Naive thymus-derived CD8-positive, alpha-beta T cell (primary cell): ENCODE measurements around the gene CCDC27. TPM values are rescaled to one million over a fixed set of nuclear protein-coding genes. Genes with fewer than 3 reads are reported as not detected.
"Not testable (repeated sequence)": the region's sequence is repeated elsewhere in the genome, so short reads cannot be mapped to it uniquely, and the experiment has no call there.

Experiments used
- ATAC-seq, 2 donors: fragments of 150-1000 bp; cut with Tn5 transposase in 1 of 2; sonication (Bioruptor Pico), chemical (Tn5 transposase) in 1 of 2; 1 replicate in 1 of 2; 2 replicates in 1 of 2; pipeline ENCODE4 v1.10.0; 2021; ENCODE audit warnings: mild to moderate bottlenecking in 2 of 2, moderate library complexity in 2 of 2
- POLR2A ChIA-PET: fragments of 350-600 bp; sonication (Branson Sonifier 250); formaldehyde crosslinking; loops from one replicate; lab custom pipeline; 2021; ENCODE audit warnings: antibody characterized with exemption; lab: Charles Lee
- DNase-seq, 10 donors: peaks; one replicate each; pipeline versions ENCODE4 v3.0.0 to v3.0.0-alpha.2; 2020 to 2022
- H3K27ac Mint-ChIP-seq, 10 donors: one replicate each; pipeline ENCODE4 v1.8.0; 2020 to 2022; ENCODE audit warnings: mild to moderate bottlenecking in 10 of 10, mixed read lengths in 10 of 10, moderate library complexity in 4 of 10, inconsistent platforms in 1 of 10
- H3K27me3 Mint-ChIP-seq, 5 donors: one replicate each; pipeline ENCODE4 v1.8.0; 2021 to 2022; ENCODE audit warnings: mixed read lengths in 5 of 5
- H3K36me3 Mint-ChIP-seq, 3 donors: one replicate each; pipeline ENCODE4 v1.8.0; 2020 to 2022; ENCODE audit warnings: mixed read lengths in 3 of 3, mild to moderate bottlenecking in 2 of 3, inconsistent platforms in 1 of 3
- H3K4me1 Mint-ChIP-seq, 4 donors: one replicate each; pipeline ENCODE4 v1.8.0; 2021 to 2022; ENCODE audit warnings: mixed read lengths in 4 of 4
- H3K4me3 Mint-ChIP-seq, 10 donors: one replicate each; pipeline ENCODE4 v1.8.0; 2020 to 2022; ENCODE audit warnings: mild to moderate bottlenecking in 10 of 10, mixed read lengths in 10 of 10, moderate library complexity in 6 of 10, inconsistent platforms in 1 of 10
- H3K9me3 Mint-ChIP-seq, 9 donors: one replicate each; pipeline ENCODE4 v1.8.0; 2020 to 2022; ENCODE audit warnings: mixed read lengths in 9 of 9, mild to moderate bottlenecking in 3 of 9, inconsistent platforms in 1 of 9, moderate library complexity in 1 of 9
- polyA plus RNA-seq, 3 donors: library from polyadenylated mRNA; unstranded; fragments of 300-500 nt; fragmentation: Illumina TruSeq; gene quantifications; one replicate each; pipeline ENCODE4 v1.2.3, GENCODE V29; 2021
- total RNA-seq, 8 experiments: library from RNA in 2 of 8; stranded (reverse) in 2 of 8; gene quantifications; one replicate each; pipeline ENCODE4 v1.2.3 and lab custom pipeline; 2021 to 2026

The CCDC27 gene
- total and polyA plus RNA-seq, 5 experiments from 2014 or later, result not detected

DNA sequence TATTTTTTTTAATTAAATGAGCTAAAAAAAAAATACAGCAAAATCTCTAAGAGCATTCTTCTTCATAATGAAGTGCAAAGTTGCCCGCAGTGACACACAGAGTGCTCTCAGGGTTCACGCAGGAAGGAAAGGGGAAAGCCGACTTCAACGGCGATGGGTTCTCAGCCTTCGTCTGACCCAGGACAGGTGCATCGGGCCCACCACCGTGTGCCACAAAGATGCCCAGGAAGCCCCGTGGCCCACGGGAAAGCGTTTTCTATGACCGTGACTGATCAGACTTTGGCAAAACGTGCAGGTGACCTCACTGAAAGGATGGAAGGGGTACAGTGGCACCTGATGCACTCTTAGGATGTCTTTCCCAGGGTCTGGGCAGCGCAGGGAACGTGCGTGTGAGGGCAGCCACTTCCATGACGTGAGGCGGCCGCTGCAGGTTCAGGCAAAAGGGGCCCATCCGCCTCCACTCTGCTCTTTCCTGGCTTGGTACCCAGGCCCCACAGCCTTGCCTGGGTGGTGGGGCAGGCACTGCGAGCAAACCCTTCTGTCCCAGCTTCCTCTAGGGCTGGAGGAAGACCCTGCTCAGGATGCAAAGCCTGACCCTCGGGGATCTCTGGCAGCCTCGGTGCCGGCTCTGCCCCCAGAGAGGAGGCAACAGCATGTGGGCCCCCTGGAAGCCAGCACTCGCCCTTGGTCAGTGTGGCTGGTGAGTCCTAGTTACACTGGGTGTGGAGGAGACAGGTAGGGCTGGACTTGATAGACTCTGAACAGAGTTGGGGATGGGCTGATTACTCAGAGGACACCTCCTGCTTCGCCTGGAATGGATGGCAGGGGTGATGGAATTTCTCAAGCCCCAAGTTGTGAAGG is 35.7 kb downstream of the CCDC27 start:
- peak overlapping the region in 4 of 10 donors; percentile 41 to 94 (median 76) for H3K27ac Mint-ChIP-seq
- POLR2A ChIA-PET, result interaction anchor here (2.1 kb wide), 1 partner anchor 9 kb away, joined by 8 read pairs; the partner anchor contains the start of gene LRRC47
- DNase-seq (peak in 2 of 10 donors; percentile 26 to 32), ATAC-seq (no peak)
- H3K27me3 Mint-ChIP-seq, result no peaks in the 10 kb centered on the region
- peaks cover 3 to 29% (median 24%) of the 10 kb centered on the region in 4 donors for H3K4me1 Mint-ChIP-seq
- H3K9me3 Mint-ChIP-seq, result no peaks in the 10 kb centered on the region
- H3K4me3 Mint-ChIP-seq, result peak overlapping the region in 2 of 10 donors; percentile 36 to 59
- H3K36me3 Mint-ChIP-seq, result peaks cover 0 to 62% (median 6%) of the 10 kb centered on the region in 3 donors

DNA sequence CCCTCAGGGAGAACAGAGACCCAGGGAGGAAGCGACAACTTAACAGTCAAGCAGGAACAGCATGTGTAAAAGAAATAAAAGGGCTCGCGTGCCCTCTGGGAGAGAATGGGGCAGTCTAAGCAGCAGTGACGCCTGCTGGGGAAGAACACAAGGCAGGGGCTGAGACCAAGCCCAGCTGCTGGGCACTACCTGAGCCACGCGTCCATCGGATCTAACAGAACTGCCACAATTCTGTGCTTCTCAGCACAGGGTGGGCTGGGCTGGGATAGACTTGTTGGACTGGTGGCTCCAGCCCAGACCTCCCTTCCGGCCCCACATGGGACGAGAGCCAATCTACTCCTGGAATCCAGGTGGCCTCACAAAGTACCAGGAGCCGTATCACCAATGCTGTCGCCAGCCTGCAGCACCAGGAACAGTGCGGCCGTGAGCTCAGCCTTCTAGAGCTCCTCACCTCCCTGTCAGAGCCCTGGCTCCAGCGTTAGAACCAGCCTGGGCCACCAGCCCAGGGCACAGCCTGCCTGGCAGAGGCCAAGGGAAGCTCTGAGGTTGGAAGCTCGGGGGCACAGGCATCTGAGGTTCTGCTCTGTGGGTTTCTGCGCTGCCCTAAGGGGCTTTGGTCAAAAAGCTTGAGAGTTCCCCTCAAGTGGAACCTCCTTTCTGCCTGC is 36.6 kb downstream of the CCDC27 start:
- ATAC-seq (no peak), DNase-seq (no peak)
- peaks cover 0 to 54% (median 6%) of the 10 kb centered on the region in 3 donors for H3K36me3 Mint-ChIP-seq
- no peaks in the 10 kb centered on the region for H3K9me3 Mint-ChIP-seq
- no peaks in the 10 kb centered on the region for H3K27me3 Mint-ChIP-seq
- no peak overlapping the region for H3K4me3 Mint-ChIP-seq
- POLR2A ChIA-PET, result no interaction called here
- peak overlapping the region in 3 of 10 donors; percentile 2 to 43 (median 27) for H3K27ac Mint-ChIP-seq
- H3K4me1 Mint-ChIP-seq, result peaks cover 8 to 38% (median 33%) of the 10 kb centered on the region in 4 donors

DNA sequence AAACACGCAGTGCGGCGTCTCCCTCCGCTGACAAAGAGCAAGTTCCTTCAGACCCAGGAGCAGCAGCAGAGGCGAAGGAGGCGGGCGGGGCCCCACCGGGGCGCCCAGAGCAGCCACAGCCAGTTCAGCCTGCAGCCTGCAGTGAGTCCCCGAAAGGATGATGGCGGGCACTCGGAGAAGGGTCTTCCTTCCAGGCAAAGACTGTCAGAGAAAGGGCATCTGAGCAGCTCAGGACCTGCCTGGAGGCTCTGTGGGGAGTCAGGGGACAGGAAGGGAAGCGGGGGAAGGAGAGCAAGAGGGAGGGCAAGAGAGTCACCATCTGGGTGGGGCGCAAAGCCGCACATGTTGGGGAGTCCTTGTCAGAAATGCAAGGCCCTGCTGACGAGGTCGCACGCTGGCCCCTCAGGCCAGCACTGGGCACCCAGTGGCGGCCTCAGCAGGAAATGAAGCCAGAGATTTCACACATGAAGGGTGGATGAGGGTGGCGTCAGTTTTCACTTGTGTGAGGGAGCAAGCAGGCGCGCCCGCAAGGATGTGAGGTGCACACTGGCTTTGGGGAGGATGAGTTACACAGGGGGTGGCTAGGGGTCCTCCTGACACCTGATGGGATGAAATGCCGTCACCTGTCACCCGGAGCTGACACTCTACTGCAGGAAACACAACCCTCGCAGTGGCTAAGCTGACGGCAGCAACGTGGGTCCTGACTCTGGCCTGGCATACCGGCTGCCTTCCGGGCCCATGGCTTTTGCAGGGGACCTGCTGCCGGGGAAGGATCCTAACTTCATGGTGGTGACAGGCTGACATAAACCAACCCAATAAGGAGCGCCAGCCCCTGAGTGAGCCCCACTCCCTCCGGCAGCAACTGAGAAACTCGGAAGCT is 37.4 kb downstream of the CCDC27 start:
- Mint-ChIP-seq H3K27ac (peak overlapping the region in 1 of 10 donors; percentile 26), H3K4me1 (peaks cover 8 to 46% (median 40%) of the 10 kb centered on the region in 4 donors), H3K4me3 (peak overlapping the region in 1 of 10 donors; percentile 29), H3K9me3 (no peaks in the 10 kb centered on the region), H3K36me3 (peaks cover 0 to 46% (median 1%) of the 10 kb centered on the region in 3 donors), H3K27me3 (no peaks in the 10 kb centered on the region)
- POLR2A ChIA-PET, result no interaction called here
- DNase-seq (peak in 1 of 10 donors; percentile 24), ATAC-seq (no peak)

DNA sequence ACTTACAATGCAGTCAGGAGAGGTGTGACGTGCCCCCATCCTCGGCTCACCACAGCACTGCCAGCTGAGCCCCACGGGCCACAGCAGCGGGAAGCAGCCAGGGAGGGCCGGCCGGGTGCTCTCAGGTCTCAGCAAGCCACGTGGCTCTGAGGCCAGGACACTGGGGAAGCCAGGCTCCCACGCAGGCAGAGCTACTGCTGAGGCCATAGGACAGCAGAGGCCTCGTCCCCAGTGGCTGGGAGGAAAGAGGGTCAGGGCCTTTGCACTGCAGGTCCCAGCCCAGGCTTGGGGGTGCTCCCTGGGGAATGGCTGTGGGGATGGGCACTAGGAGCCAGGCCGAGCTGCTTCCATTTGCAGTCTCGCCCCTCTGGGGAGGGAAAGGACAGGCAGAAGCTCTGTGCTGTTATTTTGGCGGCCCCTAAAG is 38.3 kb downstream of the CCDC27 start:
- Mint-ChIP-seq H3K36me3 (peaks cover 0 to 37% (median 1%) of the 10 kb centered on the region in 3 donors), H3K9me3 (no peaks in the 10 kb centered on the region), H3K4me1 (peaks cover 11 to 54% (median 44%) of the 10 kb centered on the region in 4 donors), H3K27me3 (no peaks in the 10 kb centered on the region), H3K27ac (no peak overlapping the region), H3K4me3 (no peak overlapping the region)
- DNase-seq (no peak), ATAC-seq (no peak)
- POLR2A ChIA-PET, result no interaction called here

DNA sequence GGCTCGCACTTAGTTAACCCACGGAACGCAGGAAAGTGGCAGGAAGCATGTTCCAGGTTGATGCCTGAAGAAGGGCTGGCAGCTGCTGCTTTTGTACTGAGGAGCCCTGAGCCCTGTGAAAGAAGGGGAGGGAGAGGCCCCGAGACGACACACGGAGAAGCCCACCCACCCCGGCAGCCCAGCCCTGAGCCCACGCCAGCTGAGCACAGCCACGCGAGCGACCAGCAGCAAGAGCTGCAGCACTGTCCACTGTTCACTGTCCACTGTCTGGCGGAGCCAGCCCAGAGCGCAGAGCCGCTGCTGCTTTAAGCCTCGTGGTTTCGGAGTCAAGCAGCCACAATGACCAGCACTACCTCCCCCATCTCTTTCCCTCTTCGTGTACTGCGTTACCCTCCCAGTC is 38.7 kb downstream of the CCDC27 start:
- Mint-ChIP-seq H3K4me1 (peaks cover 11 to 55% (median 44%) of the 10 kb centered on the region in 4 donors), H3K4me3 (no peak overlapping the region), H3K36me3 (peaks cover 0 to 35% (median 1%) of the 10 kb centered on the region in 3 donors), H3K27me3 (no peaks in the 10 kb centered on the region), H3K27ac (peak overlapping the region in 2 of 10 donors; percentile 48 to 79), H3K9me3 (no peaks in the 10 kb centered on the region)
- ATAC-seq, result no peak
- POLR2A ChIA-PET, result no interaction called here
- DNase-seq, result no peak

DNA sequence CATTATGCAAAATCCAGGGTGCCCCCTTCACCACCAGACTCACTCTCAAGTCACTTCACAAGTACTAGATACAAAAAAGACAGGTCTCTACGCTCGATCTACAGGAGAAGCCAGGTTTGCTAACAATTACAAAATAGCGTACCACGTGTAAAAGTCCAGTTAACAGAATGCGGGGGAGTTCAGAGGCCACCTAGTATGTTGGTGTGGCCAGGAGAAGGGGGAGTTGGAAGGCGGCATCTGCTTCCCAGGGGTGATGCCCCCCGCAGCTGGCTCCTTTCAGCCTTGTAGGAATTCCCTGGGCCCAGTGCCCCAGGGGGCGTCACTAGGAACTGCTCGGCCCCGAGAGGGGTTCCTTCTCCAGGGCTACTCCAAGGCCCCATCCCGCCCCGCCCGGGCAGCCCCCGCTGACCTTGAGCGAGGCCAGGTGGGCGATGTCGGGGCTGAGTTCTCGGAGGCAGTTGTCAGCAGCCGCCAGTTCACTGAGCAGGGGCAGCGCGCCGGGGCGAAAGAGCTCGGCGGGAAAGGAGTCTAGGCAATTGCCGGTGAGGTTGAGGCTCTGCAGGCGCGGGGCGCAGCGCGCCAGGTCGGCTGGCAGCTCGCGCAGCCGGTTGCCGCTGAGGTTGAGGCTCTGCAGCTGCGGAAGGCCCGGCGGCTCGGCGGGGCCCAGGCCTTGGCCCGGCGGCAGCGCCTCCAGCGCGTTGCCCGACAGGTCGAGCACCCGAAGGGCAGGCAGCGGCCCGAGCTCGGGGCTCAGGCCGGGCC is 43.4 kb downstream of the CCDC27 start:
- Mint-ChIP-seq H3K36me3 (peaks cover 1 to 12% (median 5%) of the 10 kb centered on the region in 3 donors), H3K4me3 (peak overlapping the region; percentile 74 to 91 (median 84))
- ATAC-seq, result no peak

DNA sequence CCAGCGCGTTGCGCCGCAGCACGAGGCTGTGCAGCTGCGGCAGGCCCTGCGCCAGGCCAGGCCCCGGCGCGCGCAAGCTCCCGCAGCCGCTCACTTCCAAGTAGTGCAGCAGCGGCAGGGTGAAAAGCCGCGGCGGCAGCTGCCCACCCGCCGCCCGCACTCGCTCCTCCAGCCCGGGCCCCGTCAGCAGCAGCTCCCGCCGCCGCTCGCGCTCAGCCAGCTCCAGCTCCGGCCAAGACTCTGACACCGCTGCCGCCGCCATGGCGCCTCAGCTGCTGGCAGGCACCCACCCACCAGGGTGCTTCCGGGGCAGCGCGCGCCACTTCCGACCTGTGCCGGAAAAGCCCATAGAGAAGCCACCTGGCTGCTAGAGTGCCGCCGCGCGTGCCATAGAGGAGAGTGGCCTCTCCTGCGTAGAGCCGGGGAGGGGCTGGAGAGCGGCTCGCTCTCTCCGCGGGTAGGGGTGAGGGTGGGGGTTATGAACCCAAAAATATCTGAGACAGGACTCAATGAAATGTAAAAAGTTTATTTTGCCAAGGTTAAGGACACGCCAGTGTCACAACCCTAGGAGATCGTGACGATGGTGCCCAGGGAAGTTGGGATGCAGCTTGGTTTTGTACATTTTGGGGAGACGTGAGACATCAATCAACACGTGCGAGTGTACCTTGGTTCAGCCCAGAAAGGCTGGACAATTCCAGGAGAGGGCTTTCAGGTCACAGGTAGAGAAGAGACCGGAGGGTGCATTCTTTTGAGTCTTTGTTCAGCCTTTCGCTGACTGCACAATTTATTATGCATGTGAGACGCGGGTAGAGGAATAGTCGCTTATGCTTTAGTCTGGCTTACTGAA is 44.2 kb downstream of the CCDC27 start, which contains the start of gene LRRC47:
TSS of gene LRRC47 (minus strand) at position 284 of the 847 bp plus-strand sequence. CDS start at position 262, 22 bp downstream.
- H3K27me3 Mint-ChIP-seq, result peaks cover 7 to 20% (median 11%) of the 10 kb centered on the region in 5 donors
- POLR2A ChIA-PET, result interaction anchor here (0.6 to 2.2 kb wide), 9 partner anchors 9 to 107 kb away, joined by 3 to 15 read pairs (median 5); partner anchors contain the start of gene C1orf174
- peaks cover 18 to 54% (median 45%) of the 10 kb centered on the region in 4 donors for H3K4me1 Mint-ChIP-seq
- peak within 1 kb of the TSS; percentile 84 to 98 (median 96) for H3K4me3 Mint-ChIP-seq
- DNase-seq (peak; percentile 90 to 96 (median 93)), ATAC-seq (peak; percentile 100)
- peaks cover 0 to 10% (median 0%) of the 10 kb centered on the region in 9 donors for H3K9me3 Mint-ChIP-seq
- peaks cover 1 to 12% (median 5%) of the 10 kb centered on the region in 3 donors for H3K36me3 Mint-ChIP-seq
- H3K27ac Mint-ChIP-seq, result peak within 1 kb of the TSS; percentile 86 to 99 (median 96)

More for the DNA sequence above, 43.4 kb downstream of the CCDC27 start:
- POLR2A ChIA-PET, result interaction anchor here (0.6 to 2.2 kb wide), 9 partner anchors 8 to 107 kb away, joined by 3 to 15 read pairs (median 5); partner anchors contain the start of gene C1orf174
- peak in 1 of 10 donors; percentile 58 for DNase-seq
- H3K27me3 Mint-ChIP-seq, result peaks cover 1 to 12% (median 4%) of the 10 kb centered on the region in 5 donors
- H3K9me3 Mint-ChIP-seq, result peaks cover 0 to 10% (median 0%) of the 10 kb centered on the region in 9 donors
- H3K4me1 Mint-ChIP-seq, result peaks cover 15 to 53% (median 43%) of the 10 kb centered on the region in 4 donors
- H3K27ac Mint-ChIP-seq, result peak overlapping the region in 9 of 10 donors; percentile 19 to 88 (median 37)

DNA sequence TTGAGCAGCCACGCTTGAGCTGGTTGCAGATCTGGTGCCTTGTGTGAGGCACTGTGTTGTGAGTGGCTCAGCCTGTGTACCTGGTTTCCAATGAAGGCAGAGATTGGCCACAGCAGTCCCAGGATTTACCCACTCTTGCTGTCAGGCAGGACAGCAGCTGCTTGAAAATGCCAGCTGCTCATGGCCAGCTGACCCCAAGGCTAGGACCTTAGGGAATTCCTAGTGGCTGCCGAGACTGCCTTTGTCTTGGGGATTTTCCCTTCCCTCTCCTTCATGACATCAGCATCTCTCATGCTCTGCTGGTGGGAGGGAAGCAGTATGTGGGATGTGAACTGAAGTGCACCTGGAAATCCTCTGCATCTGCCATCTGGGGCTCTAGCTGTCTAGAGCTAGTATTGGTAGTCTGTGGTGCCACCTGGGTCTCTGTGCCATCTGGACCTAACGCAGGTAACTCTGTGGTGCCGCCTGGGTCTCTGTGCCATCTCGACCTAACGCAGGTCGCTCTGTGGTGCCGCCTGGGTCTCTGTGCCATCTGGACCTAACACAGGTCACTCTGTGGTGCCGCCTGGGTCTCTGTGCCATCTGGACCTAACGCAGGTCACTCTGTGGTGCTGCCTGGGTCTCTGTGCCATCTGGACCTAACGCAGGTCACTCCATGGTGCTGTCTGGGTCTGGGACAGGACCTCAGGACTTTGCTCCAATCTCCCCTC is 47.9 kb downstream of the CCDC27 start:
- Mint-ChIP-seq H3K27me3 (peaks cover 23 to 57% (median 39%) of the 10 kb centered on the region in 5 donors), H3K4me3 (no peak overlapping the region), H3K36me3 (peaks cover 0 to 5% (median 0%) of the 10 kb centered on the region in 3 donors), H3K9me3 (peaks cover 0 to 10% (median 0%) of the 10 kb centered on the region in 9 donors), H3K27ac (no peak overlapping the region), H3K4me1 (peaks cover 14 to 20% (median 16%) of the 10 kb centered on the region in 4 donors)
- no peak for ATAC-seq
- POLR2A ChIA-PET, result no interaction called here
- DNase-seq, result peak in 1 of 10 donors; percentile 34

DNA sequence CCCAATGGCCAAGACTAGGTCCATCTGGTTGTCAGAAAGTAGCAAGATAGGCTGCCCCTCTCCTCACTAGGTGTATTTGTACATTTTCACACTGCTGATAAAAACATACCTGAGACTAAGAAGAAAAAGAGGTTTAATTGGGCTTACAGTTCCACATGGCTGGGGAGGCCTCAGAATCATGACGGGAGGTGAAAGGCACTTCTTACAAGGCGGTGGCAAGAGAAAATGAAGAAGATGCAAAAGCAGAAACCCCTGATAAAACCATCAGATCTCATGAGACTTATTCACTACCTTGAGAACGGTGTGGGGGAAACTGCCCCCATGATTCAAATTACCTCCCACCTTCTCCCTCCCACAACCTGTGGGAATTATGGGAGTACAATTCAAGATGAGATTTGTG is 48.5 kb downstream of the CCDC27 start:
- H3K36me3 Mint-ChIP-seq, H3K9me3 Mint-ChIP-seq, ATAC-seq, H3K27ac Mint-ChIP-seq, H3K4me3 Mint-ChIP-seq, POLR2A ChIA-PET, DNase-seq: not testable (repeated sequence)
- H3K27me3 Mint-ChIP-seq, result peaks cover 23 to 63% (median 41%) of the 10 kb centered on the region in 5 donors
- H3K4me1 Mint-ChIP-seq, result peaks cover 11 to 15% (median 14%) of the 10 kb centered on the region in 4 donors
